NOMO-1 treated with DMSO at 0.1 percent for 48 hours (cell line): ENCODE results near the gene MBLAC2.

Experiments
- DNase-seq: peaks from one replicate; lab custom pipeline; 2025; ENCODE audit not compliant: unreplicated experiment; lab: John Stamatoyannopoulos, UW

The MBLAC2 gene

DNA sequence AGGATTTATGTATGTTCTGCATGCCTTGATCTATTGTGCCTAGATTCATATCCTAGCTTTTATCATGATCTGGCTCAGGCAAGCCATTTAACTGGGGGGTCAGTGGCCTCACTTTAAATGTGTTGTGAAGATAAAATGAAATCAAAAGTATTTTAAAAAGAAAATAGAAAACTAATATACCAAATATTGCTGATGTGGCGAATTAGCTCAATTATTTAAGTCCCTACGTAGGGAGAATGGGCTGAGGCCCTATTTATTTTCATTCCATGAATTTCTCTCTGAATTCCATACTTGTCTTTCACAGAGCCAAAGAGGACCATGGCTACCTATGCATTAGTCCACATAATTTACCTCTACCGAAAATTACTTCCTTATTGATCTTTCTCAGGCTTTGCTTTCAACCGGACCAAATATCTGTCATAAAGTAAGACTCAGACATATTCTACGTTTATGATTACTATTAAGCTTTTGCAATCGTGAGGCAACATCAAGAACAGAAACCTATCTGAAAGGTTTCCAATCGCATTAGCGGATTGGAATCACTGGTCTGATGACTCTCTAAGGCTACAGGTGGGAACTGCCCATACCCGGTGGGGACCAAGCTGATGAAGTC, 1.7 kb downstream of the MBLAC2 start:
- peak; percentile 23 for DNase-seq

- no peak for DNase-seq
These were observed 13.3 kb downstream of the MBLAC2 start for GRCh38 chr5:90461288-90461687.

DNA sequence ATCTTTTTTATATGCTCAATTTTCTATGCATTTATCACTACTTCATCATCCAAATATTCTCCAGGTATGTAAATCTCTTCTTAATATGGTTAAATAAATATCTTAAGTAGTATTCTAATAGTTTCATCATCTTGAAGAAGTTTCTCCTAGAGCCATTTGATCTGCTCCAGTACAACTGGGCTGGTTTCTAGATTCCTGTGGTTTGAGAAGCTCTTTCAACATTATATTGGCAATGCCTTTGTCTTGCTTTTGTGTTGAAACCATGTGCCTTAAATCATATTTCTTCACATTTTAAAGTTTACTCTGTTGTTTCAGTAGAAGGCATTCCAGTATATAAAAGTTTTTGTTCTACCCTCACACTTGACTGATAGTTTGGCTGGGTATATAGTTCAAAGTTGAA, 27.6 kb downstream of the MBLAC2 start:
- DNase-seq: no peak

- no peak for DNase-seq
These were observed 33.9 kb downstream of the MBLAC2 start for GRCh38 chr5:90440644-90441043.

DNA sequence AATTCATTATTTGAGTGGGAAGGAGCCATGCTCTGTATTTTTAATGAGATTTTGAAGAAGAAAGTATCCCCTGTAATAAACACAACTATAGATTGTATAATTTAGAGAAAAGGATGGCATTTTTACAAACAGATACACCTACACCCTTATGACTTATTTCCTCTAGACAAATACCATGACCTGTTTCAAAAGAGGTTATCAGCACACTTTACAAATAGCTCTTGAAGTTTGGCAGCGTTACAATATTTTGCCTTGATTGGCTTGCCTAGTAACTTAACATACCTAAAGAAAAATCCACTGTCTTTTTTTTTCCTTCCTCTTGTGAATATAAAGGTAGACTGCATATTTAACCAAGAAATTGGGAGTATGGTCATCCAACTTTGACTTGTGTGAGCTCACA, 36.5 kb downstream of the MBLAC2 start:
- no peak for DNase-seq

GRCh38 chr5:90437663-90438062, 36.9 kb downstream of the MBLAC2 start:
- no peak for DNase-seq

DNA sequence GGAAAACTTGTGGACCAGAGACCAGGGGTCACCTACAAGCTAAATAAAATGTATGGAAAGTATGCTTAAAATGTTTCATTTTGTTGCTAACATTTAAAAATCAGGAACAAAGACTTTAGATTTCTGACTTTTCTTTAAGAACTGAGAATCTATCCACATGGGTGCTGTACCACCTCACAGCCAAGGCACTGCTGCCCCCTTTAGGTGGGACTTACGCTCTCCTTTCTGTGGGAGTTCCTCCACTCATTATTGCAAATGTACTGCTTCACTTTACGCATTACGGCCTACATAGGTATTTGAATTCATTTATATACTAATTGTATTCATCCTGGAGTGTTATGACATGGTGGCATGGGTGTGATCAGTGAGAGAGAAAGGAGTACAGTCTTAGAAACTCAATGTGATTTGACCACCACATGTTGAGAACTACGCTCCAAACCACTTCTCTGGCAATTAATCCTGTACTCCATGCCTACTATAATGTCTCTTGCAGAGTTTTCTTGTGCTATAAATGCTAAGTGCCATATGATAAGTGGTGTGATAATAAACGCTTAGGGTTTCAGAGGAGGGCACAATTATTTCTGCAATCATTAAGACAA, 40.4 kb downstream of the MBLAC2 start:
- DNase-seq: peak; percentile 42

- DNase-seq: no peak
These were observed 50.3 kb downstream of the MBLAC2 start for GRCh38 chr5:90424245-90424644.

DNA sequence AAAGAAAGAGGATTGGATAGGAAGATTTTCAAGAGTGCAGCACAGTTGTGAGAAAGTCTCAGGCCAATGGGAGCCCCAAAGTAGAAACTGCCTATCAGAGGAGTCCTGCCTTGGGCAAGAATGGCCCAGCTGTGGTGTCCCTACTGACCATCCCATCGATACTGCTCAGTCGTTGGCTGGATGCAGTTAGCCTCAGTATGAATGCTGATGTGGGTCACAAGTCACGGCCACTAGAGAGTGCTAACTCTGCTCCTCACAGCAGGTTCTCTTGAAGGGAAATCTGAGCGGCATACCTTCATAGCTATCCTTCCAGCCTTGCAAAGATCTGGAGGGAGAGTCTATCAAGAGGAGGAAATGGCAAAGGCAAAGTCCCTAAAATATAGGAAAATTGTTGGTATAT, 53.4 kb downstream of the MBLAC2 start:
- no peak for DNase-seq

- no peak for DNase-seq
These were observed 56.4 kb downstream of the MBLAC2 start for GRCh38 chr5:90418214-90418613.

DNA sequence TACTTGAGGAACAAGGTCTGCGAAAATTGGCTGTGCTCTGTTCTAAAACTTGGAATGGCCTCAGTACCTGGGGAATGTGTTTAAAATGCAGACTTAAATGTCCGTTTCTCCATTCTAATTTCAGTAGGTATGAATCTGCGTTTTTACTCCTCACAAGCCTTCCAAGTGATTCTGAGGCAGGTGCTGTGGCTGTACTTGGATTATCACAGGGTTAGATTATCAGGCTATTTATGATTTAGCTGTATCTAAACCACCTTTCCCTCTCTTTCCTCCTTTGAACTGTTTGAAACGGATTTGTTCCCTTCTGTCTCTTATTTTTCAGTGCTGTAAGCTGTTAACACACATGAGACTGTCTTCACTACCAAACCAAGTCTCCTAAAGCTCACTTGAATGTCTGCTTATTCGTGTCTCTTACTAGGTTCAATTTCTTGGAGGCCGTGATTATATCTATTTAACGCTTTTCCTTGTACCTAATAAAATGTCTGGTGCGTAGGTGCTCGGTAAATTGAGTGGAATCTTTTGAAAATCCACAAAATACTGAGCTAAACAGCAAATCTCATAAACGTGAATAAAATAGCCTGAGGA, 64.3 kb downstream of the MBLAC2 start:
- no peak for DNase-seq

DNA sequence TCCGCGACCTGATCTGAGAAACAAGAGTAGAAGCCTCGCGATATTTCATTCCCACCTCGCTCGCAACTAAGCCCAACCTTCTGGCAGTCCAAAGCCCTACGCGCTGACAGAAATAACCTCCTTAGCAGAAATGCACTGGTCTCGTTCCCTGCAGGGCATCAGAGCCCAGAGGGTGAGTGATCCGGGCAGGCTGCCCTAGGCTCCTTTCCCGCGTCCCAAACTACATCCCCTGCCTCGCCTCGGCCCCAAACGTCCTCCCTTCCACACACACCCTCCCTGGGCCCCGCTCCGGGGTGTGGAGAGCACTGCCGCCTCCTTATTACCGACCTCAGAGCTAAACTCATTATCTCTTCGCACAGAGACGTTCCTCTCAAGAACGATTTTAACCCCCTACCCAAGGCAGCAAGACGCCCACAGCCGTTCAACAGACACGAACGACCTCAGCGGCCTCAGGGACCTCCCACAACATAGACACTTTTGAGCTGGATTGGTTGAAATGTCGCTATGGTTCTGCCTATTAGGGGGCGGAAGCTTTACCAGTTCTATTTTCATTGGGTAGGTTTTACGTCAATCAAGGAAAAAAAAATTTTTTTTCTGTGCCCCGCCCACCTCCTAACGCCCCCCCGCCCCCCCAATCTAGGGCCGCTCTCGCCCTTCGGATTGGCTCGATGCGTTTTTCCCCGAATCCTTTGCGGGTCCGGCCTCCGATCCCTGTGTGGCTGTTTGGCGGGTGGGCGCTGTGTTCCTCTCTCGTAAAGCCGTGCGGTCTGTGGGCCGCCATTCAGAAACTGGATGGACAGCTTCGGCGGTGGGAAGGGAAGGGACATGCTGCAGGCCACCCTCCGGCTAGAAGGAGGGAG, 65.0 kb downstream of the MBLAC2 start, which contains the start of gene CETN3:
TSS of gene CETN3 (minus strand) at position 439 of the 860 bp plus-strand sequence. CDS start at position 344, 95 bp downstream.
- peak; percentile 99 for DNase-seq

DNA sequence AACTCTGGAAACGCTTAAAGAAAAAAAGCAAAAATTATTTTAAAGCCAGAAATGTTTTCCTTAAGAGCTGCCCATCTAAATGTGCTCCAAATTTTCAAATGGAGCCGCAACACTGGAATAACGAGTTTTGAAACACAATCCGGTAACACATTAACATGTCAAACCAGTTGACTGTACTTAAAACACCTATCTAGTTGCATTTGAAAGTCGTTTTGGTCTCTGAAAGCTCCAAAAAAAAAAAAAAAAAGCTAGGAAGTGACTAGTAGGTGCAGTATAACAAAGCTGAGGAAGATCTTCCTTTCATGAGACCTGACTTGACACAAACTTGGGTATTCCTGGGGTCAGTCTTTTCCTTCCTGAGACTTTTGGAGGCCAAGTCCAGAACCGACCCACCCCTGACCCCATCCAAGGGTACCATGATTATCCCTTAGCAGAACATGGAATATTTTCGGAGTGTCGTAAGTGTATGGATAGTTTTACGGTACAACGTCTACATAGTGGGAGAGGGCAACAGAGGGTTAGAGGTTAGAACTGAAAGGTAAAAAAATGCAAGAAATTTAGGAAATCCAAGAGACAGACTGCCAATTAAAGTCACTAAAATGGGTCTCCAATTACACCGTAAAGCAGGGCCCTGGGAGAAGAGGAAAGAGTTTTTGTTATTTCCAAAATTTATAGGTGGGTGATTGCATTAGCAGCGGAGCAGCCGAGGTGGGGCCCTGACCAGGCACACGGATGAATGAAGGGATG, 65.8 kb downstream of the MBLAC2 start:
- DNase-seq: no peak
